IMR-90 (cell line): Measurements from ENCODE around the gene SEMA5A. TPM values are rescaled to one million over a fixed set of nuclear protein-coding genes. Genes with fewer than 3 reads are reported as not detected.

ENCODE experiments used
- ATAC-seq: fragments of 200-7000 bp; cut with Tn5 transposase; 2 replicates; pipeline ENCODE4 v1.9.1; 2020; ENCODE audit warnings: low read depth, mild to moderate bottlenecking, moderate library complexity
- BruUV-seq: library from RNA; stranded (reverse); fragments of 400-500 nt; replicated peaks from 2 replicates; lab custom pipeline; 2021; lab: Mats Ljungman, UMichigan
- CTCF ChIA-PET: fragments of 300-600 bp; formaldehyde crosslinking; extraction: SDS; loops from one replicate; lab custom pipeline; 2021; ENCODE audit warnings: antibody characterized with exemption; lab: Yijun Ruan, JAX
- POLR2A ChIA-PET: fragments of 300-600 bp; sonication (Branson Sonifier 250); formaldehyde crosslinking; loops from one replicate; lab custom pipeline; 2022; ENCODE audit warnings: antibody characterized with exemption; ENCODE audit not compliant: unreplicated experiment; lab: Charles Lee
- DNase-seq: peaks from one replicate; pipeline ENCODE4 v3.0.0; 2013
- H2AFZ ChIP-seq: replicated peaks from 2 replicates; pipeline ENCODE3; 2013; ENCODE audit warnings: low read length, mild to moderate bottlenecking; ENCODE audit not compliant: poor library complexity
- H2AK5ac ChIP-seq: 2 replicates; pipeline ENCODE4 v1.6.1; 2013; ENCODE audit warnings: low read depth, low read length, inconsistent platforms
- H2AK9ac ChIP-seq: replicated peaks from 2 replicates; pipeline ENCODE3; 2013; ENCODE audit warnings: mild to moderate bottlenecking, low read depth, low read length, moderate library complexity; ENCODE audit not compliant: poor library complexity
- H2BK120ac ChIP-seq: 2 replicates; pipeline ENCODE4 v1.6.1; 2013; ENCODE audit warnings: low read depth, low read length, inconsistent platforms
- H2BK15ac ChIP-seq: 3 replicates; pipeline ENCODE4 v1.6.1; 2013; ENCODE audit warnings: low read depth, low read length, inconsistent platforms
- H2BK20ac ChIP-seq: 2 replicates; pipeline ENCODE4 v1.6.1; 2013; ENCODE audit warnings: low read depth, mild to moderate bottlenecking, inconsistent platforms, low read length, moderate library complexity
- H2BK5ac ChIP-seq: 2 replicates; pipeline ENCODE4 v1.6.1; 2013; ENCODE audit warnings: mild to moderate bottlenecking, low read depth, low read length, inconsistent platforms; ENCODE audit not compliant: poor library complexity, severe bottlenecking
- H3K14ac ChIP-seq: replicated peaks from 2 replicates; pipeline ENCODE4 v1.6.1; 2013; ENCODE audit warnings: low read depth, low read length, inconsistent platforms
- H3K18ac ChIP-seq: 2 replicates; pipeline ENCODE4 v1.6.1; 2013; ENCODE audit warnings: low read depth, low read length, control low read depth
- H3K23ac ChIP-seq: 2 replicates; pipeline ENCODE4 v1.6.1; 2013; ENCODE audit warnings: low read depth, low read length, inconsistent platforms
- H3K27ac ChIP-seq: 2 replicates; pipeline ENCODE4 v1.5.1; 2013; ENCODE audit warnings: mild to moderate bottlenecking, control low read depth, low read length; ENCODE audit not compliant: insufficient read depth
- H3K27me3 ChIP-seq: 2 replicates; pipeline ENCODE4 v1.6.1; 2013; ENCODE audit warnings: low read length; ENCODE audit not compliant: control insufficient read depth, insufficient read depth
- H3K36me3 ChIP-seq: 2 replicates; pipeline ENCODE4 v1.6.1; 2013; ENCODE audit warnings: low read length, mixed read lengths; ENCODE audit not compliant: control insufficient read depth, insufficient read depth
- H3K4ac ChIP-seq: 2 replicates; pipeline ENCODE4 v1.6.1; 2013; ENCODE audit warnings: low read depth, low read length, inconsistent platforms
- H3K4me1 ChIP-seq: 2 replicates; pipeline ENCODE4 v1.6.1; 2013; ENCODE audit warnings: low read length, mixed read lengths; ENCODE audit not compliant: control insufficient read depth, insufficient read depth
- H3K4me2 ChIP-seq: 2 replicates; pipeline ENCODE4 v1.6.1; 2013; ENCODE audit warnings: low read depth, mild to moderate bottlenecking, control low read depth, low read length, moderate library complexity
- H3K4me3 ChIP-seq: 2 replicates; pipeline ENCODE4 v1.5.1; 2013; ENCODE audit warnings: low read depth, mild to moderate bottlenecking, control low read depth, low read length, moderate library complexity; ENCODE audit not compliant: insufficient read depth
- H3K56ac ChIP-seq: 2 replicates; pipeline ENCODE4 v1.6.1; 2013; ENCODE audit warnings: low read length, inconsistent platforms; ENCODE audit not compliant: insufficient read depth; ENCODE audit errors: extremely low read depth
- H3K79me1 ChIP-seq, 2 experiments: 2 replicates each; pipeline ENCODE4 v1.6.1; 2013; ENCODE audit warnings: low read length in 2 of 2, inconsistent platforms in 1 of 2, low read depth in 1 of 2
- H3K9ac ChIP-seq: 2 replicates; pipeline ENCODE4 v1.6.1; 2013; ENCODE audit warnings: low read depth, low read length, control low read depth
- H3K9me1 ChIP-seq: 2 replicates; pipeline ENCODE4 v1.6.1; 2013; ENCODE audit warnings: low read length, inconsistent platforms; ENCODE audit not compliant: insufficient read depth
- H3K9me3 ChIP-seq: 2 replicates; pipeline ENCODE4 v1.6.1; 2013; ENCODE audit warnings: low read length; ENCODE audit not compliant: control insufficient read depth, insufficient read depth
- H4K20me1 ChIP-seq: 2 replicates; pipeline ENCODE4 v1.6.1; 2013; ENCODE audit warnings: low read length, inconsistent platforms; ENCODE audit not compliant: insufficient read depth
- H4K5ac ChIP-seq: 2 replicates; pipeline ENCODE4 v1.6.1; 2013; ENCODE audit warnings: mild to moderate bottlenecking, low read depth, low read length, control low read depth
- H4K8ac ChIP-seq, 2 experiments: 2 replicates each; pipeline ENCODE4 v1.6.1; 2013; ENCODE audit warnings: low read depth in 2 of 2, low read length in 2 of 2, control low read depth in 1 of 2, inconsistent platforms in 1 of 2
- H4K91ac ChIP-seq: 2 replicates; pipeline ENCODE4 v1.6.1; 2013; ENCODE audit warnings: low read depth, low read length, inconsistent platforms; ENCODE audit not compliant: insufficient read depth
- BHLHE40 ChIP-seq: fragments of 150-350 bp; IDR thresholded peaks from 2 replicates; pipeline ENCODE4 v1.6.1; 2016; ENCODE audit warnings: mild to moderate bottlenecking, low read depth, low read length
- CEBPB ChIP-seq: IDR thresholded peaks from 2 replicates; pipeline ENCODE4 v1.6.1; 2012; ENCODE audit warnings: low read depth, low read length, improper control_type of control experiment
- CHD1 ChIP-seq: IDR thresholded peaks from 2 replicates; pipeline ENCODE4 v1.6.1; 2012; ENCODE audit warnings: low read depth, low read length, improper control_type of control experiment
- CTCF ChIP-seq: conservative IDR thresholded peaks from 2 replicates; pipeline ENCODE4 v1.5.1; 2012; ENCODE audit warnings: mild to moderate bottlenecking, low read depth, low read length, improper control_type of control experiment
- MAZ ChIP-seq: IDR thresholded peaks from 2 replicates; pipeline ENCODE4 v1.6.1; 2012; ENCODE audit warnings: low read depth, mild to moderate bottlenecking, low read length, improper control_type of control experiment, moderate library complexity, borderline replicate concordance
- MXI1 ChIP-seq: IDR thresholded peaks from 2 replicates; pipeline ENCODE4 v1.6.1; 2012; ENCODE audit warnings: low read depth, mild to moderate bottlenecking, low read length, moderate library complexity, borderline replicate concordance
- RAD21 ChIP-seq: IDR thresholded peaks from 2 replicates; pipeline ENCODE4 v1.6.1; 2012; ENCODE audit warnings: low read length, improper control_type of control experiment
- RFX5 ChIP-seq: IDR thresholded peaks from 2 replicates; pipeline ENCODE4 v1.8.0; 2012; ENCODE audit warnings: low read depth, mild to moderate bottlenecking, low read length, moderate library complexity
- SMC3 ChIP-seq: fragments of 150-350 bp; IDR thresholded peaks from 2 replicates; pipeline ENCODE4 v1.6.1; 2016; ENCODE audit warnings: low read depth, mild to moderate bottlenecking, antibody characterized with exemption, low read length, moderate library complexity
- WGBS, 2 experiments: methylation state at CpG; one replicate each; pipeline versions ENCODE4 v1.1.5 to v1.1.7; 2013; ENCODE audit warnings: missing lambda C conversion rate in 2 of 2; ENCODE audit not compliant: insufficient read length in 1 of 2; ENCODE audit errors: extremely low coverage in 2 of 2; 5-methylcytosine and 5-hydroxymethylcytosine counted together
- dilution Hi-C: fragments of 300-500 bp; cut with HindIII; formaldehyde crosslinking; loops from one replicate; pipeline ENCODE4 v1.14.3; 2018; ENCODE audit warnings: low sequenced_read_pairs; ENCODE audit not compliant: unreplicated experiment
- in situ Hi-C: fragments of 300-500 bp; cut with MboI; formaldehyde crosslinking; loops from 3 replicates; pipeline ENCODE4 v1.14.3; 2019; ENCODE audit warnings: low sequenced_read_pairs, inconsistent platforms, mixed read lengths
- intact Hi-C: fragments of 100-400 bp; cut with micrococcal nuclease; formaldehyde crosslinking; loops from 2 replicates; pipeline ENCODE4 v1.10.0; 2022
- polyA plus RNA-seq, 3 experiments: library from polyadenylated mRNA; depleted of rRNA; stranded (reverse); fragments of >200 nt; gene quantifications; 2 replicates each; pipeline ENCODE4 v1.2.3, GENCODE V29; 2012; ENCODE audit warnings: low replicate concordance in 1 of 3
- total RNA-seq: library from RNA; depleted of rRNA; stranded (reverse); fragments of >200 nt; gene quantifications from 2 replicates; pipeline ENCODE4 v1.2.3, GENCODE V29; 2012
- TF ChIP-seq, protein P1 (sequence below): fragments of 150-350 bp; IDR thresholded peaks from 2 replicates; pipeline ENCODE4 v1.6.1; 2017; ENCODE audit warnings: mild to moderate bottlenecking, antibody characterized with exemption, low read length, low read depth

Gene SEMA5A
- total and polyA plus RNA-seq, 2 of the 4 experiments (the other 2 are of a cell fraction) = 8.2 to 9.9 TPM

DNA sequence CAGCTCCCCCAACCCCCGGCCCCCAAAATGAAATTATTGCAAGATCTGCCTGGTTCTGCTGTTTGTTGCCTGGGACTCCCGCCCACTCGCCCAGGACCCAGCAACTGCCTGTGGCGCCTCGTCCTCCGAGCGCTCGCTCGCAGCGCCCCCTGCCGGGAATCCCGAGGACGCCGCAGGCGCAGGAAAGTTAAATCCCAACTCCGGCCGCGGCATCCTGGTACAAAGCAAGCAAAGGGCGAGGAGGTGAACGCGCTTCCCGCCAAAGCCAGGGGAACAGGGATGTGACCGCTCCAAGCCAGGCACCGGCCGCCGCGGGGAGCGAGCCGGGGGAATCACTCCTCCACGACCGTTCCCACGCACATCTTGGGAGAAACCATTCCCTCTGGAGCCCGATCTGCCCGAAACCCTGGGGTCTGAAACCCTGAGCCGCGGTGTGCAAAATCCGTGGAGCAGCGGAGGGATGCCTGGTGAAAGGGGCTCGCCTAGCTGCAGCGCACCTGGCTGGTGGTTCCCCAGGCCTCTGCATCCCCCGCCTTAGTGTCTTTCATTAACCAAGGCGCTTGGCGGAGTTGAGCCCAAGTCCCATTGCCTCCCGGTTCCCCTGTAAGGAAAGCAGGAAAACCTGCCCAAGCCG is 1.3 kb downstream of the SEMA5A start (continued):
- TF ChIP-seq CEBPB (0 out of 2 replicates have a peak, but pooled peaks have one; percentile 14), MXI1 (0 out of 2 replicates have a peak, but pooled peaks have one; percentile 43)

DNA sequence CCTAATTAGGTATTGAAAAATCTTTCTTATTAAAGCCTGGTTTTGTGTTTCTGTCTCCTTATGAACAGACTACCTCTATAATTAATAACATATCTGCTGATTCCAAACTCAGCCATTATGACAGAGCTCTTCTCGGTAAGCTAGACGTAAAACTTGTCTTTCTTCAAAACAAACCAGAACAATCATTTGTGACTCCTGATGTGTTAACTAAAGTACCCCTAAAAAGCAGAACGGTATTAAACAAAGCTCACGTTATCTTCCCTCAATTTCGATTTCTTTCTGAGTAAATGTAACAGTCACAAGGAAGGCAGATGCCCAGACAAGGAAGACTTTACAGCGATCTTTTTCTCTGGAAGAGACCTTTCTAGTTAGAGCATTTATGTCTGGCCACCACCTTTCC is 1.8 kb downstream of the SEMA5A start:
- Histone ChIP-seq H3K4me1 (peaks cover 4% of the 10 kb centered on the region), H3K18ac (peak overlapping the region; percentile 30), H3K4ac (peak overlapping the region; percentile 45; the same call in 1 of the 2 replicates), H2BK120ac (peak overlapping the region; percentile 63), H2AK5ac (no peak overlapping the region), H3K4me3 (peak overlapping the region; percentile 73), H2BK5ac (peak overlapping the region; percentile 79), H4K91ac (no peak overlapping the region), H2BK15ac (peak overlapping the region; percentile 64; the same call in 1 of the 3 replicates), H3K36me3 (0 out of 2 replicates have a peak, but pooled peaks cover 2% of the 10 kb centered on the region), H2AFZ (peak overlapping the region; percentile 88), H3K9ac (peak overlapping the region; percentile 44), H3K9me3 (no peaks in the 10 kb centered on the region), H2BK20ac (peak overlapping the region; percentile 80; the same call in 1 of the 2 replicates), H2AK9ac (no peak overlapping the region), H3K14ac (peak overlapping the region; percentile 78), H3K27ac (peak overlapping the region; percentile 35), H4K20me1 (peaks cover 11% of the 10 kb centered on the region; the same call in 1 of the 2 replicates), H3K27me3 (no peaks in the 10 kb centered on the region), H3K4me2 (peak overlapping the region; percentile 98), H4K5ac (peak overlapping the region; percentile 45; the same call in 1 of the 2 replicates), H3K56ac (peak overlapping the region; percentile 66), H3K9me1 (no peaks in the 10 kb centered on the region), H3K79me1 (peaks cover 13 to 55% of the 10 kb centered on the region in 2 experiments; a peak in 3 of 4 replicates), H3K23ac (peak overlapping the region; percentile 97), H4K8ac (peak overlapping the region in 1 of 2 experiments; percentile 35; a peak in 2 of 4 replicates)
- no TSS peak for BruUV-seq
- intact Hi-C loops (loop anchor here (1.0 to 10.0 kb wide), 15 partner anchors 173 to 1617 kb away; no protein-coding TSS in a partner anchor), in situ Hi-C loops (loop anchor here (25.0 kb wide), 2 partner anchors 782 to 1657 kb away; no protein-coding TSS in a partner anchor), dilution Hi-C loops (no loop called here)
- POLR2A ChIA-PET = no interaction called here
- DNase-seq (peak; percentile 22), ATAC-seq (no peak)
- 0% methylated on average over 2 of the region's 6 CpGs; no CpG with 5 or more reads in 1 of the 2 experiments for WGBS, 2 experiments
- CTCF ChIA-PET = interaction anchor here (0.6 to 1.8 kb wide), 14 partner anchors 18 to 387 kb away, joined by 3 to 5 read pairs (median 3); no protein-coding TSS in a partner anchor
- TF ChIP-seq MAZ (no peak), SMC3 (no peak), CEBPB (no peak), CTCF (no peak), RFX5 (no peak), CHD1 (no peak), BHLHE40 (no peak), RAD21 (no peak)
- TF ChIP-seq, protein P1, sequence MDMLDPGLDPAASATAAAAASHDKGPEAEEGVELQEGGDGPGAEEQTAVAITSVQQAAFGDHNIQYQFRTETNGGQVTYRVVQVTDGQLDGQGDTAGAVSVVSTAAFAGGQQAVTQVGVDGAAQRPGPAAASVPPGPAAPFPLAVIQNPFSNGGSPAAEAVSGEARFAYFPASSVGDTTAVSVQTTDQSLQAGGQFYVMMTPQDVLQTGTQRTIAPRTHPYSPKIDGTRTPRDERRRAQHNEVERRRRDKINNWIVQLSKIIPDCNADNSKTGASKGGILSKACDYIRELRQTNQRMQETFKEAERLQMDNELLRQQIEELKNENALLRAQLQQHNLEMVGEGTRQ = no peak
